ENCODE measurements around the gene HRNR. TPM values are rescaled to one million over a fixed set of nuclear protein-coding genes. Genes with fewer than 3 reads are reported as not detected.
A peak's percentile ranks its signal among the peaks of the same experiment; 100 is the strongest.

Gene HRNR
- total RNA-seq, 1 donor from 2014 or later = not detected

DNA sequence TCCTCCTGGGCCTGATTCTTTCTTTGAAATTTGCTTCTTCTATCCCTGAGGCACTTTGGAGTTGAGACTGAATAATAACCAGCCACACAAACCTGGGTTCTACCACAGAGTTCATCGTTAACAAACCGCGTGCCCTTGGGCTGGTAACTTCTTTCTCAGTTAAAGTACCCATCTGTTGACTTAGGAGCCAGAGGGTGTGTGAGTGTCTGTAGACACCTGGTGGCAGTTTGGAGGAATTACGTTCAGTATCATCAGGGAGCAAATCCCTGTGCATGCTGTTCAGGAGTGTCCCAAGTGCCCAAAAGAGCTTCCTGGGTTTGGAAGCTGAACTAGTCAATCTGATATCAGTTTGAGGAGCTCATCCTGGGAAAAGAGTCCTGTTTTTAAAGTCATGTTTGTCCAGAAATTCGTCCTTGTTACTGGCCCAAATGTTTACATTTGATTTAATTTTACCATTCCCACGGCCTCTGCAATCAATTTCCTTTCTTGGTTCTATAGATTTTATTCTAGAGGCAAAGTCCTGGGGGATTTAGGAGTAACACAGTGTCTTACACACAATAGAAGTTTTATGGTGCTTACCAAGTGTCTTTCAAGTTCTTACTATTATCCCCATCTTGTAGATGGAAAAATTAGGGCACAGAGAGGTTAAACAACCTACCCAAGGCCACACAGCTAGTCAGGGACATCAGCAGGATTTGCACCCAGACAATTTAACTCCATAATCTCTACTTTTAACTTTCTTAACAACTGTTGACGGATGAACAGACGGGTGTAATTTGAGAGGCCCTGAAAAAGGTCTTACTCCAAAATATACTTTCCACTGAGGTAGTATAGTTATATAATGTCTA, 38.2 kb downstream of the HRNR start:
- no peak overlapping the region for H3K27ac ChIP-seq
- H3K27me3 ChIP-seq = no peaks in the 10 kb centered on the region
- TF ChIP-seq, protein P1, sequence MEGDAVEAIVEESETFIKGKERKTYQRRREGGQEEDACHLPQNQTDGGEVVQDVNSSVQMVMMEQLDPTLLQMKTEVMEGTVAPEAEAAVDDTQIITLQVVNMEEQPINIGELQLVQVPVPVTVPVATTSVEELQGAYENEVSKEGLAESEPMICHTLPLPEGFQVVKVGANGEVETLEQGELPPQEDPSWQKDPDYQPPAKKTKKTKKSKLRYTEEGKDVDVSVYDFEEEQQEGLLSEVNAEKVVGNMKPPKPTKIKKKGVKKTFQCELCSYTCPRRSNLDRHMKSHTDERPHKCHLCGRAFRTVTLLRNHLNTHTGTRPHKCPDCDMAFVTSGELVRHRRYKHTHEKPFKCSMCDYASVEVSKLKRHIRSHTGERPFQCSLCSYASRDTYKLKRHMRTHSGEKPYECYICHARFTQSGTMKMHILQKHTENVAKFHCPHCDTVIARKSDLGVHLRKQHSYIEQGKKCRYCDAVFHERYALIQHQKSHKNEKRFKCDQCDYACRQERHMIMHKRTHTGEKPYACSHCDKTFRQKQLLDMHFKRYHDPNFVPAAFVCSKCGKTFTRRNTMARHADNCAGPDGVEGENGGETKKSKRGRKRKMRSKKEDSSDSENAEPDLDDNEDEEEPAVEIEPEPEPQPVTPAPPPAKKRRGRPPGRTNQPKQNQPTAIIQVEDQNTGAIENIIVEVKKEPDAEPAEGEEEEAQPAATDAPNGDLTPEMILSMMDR (IDR thresholded peaks at IDR 0.05) = peak; percentile 68 to 76 (median 74)
- intact Hi-C loops (cut with DNase I) = loop anchor here (1.0 to 5.0 kb wide), 3 partner anchors 43 to 257 kb away; no protein-coding TSS in a partner anchor
- H3K9me3 ChIP-seq = no peaks in the 10 kb centered on the region
- peak in 1 of 2 donors; percentile 65 for DNase-seq (ENCODE audit: low spot score in 2 of 2)
- H3K4me3 ChIP-seq = no peak overlapping the region
- H3K36me3 ChIP-seq = no peaks in the 10 kb centered on the region
- H3K4me1 ChIP-seq = no peaks in the 10 kb centered on the region

DNA sequence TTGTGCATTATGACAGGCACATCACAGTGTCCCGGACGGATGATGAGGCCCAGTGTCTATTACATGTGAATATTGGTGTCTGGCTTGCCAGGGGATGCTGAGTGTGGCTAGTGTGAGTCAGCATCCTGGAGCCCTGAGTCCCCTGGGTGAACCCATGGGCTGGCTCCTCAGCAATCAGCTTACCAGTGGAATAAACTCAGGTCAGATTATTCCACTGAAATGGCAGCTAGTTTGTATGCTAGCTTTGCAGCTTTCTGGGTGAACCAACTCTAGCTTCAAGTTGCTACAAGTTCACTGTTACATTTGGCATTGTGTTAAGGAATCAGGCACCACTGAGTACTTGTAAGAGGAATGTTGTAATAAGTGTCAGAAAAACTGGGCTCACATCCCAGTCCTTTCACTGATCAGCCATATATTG, 41.0 kb downstream of the HRNR start:
- peak in 1 of 2 donors; percentile 66 for DNase-seq (ENCODE audit: low spot score in 2 of 2)
- Histone ChIP-seq H3K27me3 (no peaks in the 10 kb centered on the region), H3K27ac (no peak overlapping the region), H3K36me3 (no peaks in the 10 kb centered on the region), H3K9me3 (no peaks in the 10 kb centered on the region), H3K4me3 (no peak overlapping the region), H3K4me1 (no peaks in the 10 kb centered on the region)
- intact Hi-C loops (cut with DNase I) = no loop called here
- TF ChIP-seq, protein P1 (IDR thresholded peaks at IDR 0.05) = no peak

DNA sequence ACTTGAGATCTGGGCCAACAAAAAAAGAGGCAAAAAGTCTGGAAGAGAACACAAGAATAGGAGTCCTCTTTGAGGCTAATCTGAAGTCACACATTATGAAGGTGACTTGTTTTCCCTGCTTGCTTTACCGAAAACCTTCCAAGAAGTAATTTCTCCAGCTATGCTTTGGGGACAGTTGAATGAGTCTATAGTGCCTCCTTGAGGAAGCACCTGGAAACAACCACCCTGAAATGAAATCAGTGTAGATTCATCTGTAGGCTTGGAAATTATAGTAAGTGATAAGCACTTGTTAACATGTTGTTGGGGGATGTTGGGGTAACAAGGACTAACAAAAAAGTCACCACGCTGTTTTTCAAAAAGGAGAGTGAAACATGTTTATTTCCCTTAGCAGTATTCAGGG, 41.6 kb downstream of the HRNR start:
- H3K36me3 ChIP-seq = no peaks in the 10 kb centered on the region

DNA sequence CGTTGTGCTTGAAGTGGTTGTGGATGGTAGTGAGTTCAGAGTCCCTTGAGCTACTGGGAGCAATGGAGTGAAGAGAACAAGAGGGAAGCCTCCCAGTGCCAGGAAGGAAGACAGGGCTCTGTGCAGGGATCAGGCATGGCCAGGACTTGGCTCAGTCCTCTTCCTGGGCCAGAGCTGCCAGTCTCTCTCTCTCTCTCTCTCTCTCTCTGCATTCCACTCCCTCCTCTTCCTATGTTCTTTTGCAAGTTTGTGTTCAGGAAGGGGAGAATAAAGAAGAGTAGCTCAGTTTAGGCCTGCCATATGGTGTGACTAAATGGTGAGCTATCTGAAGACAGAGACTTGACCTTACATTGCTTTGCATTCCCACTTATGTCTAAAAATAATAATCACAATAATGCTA, 44.4 kb downstream of the HRNR start:
- DNase-seq (ENCODE audit: low spot score in 2 of 2) = no peak
- intact Hi-C loops (cut with DNase I) = no loop called here
- Histone ChIP-seq H3K27me3 (no peaks in the 10 kb centered on the region), H3K9me3 (no peaks in the 10 kb centered on the region), H3K4me3 (no peak overlapping the region), H3K27ac (no peak overlapping the region), H3K4me1 (no peaks in the 10 kb centered on the region), H3K36me3 (no peaks in the 10 kb centered on the region)
- TF ChIP-seq, protein P1 (IDR thresholded peaks at IDR 0.05) = no peak

More for the DNA sequence above, 41.6 kb downstream of the HRNR start:
- Histone ChIP-seq H3K9me3 (no peaks in the 10 kb centered on the region), H3K4me3 (no peak overlapping the region), H3K27ac (no peak overlapping the region), H3K4me1 (no peaks in the 10 kb centered on the region), H3K27me3 (no peaks in the 10 kb centered on the region)
- intact Hi-C loops (cut with DNase I) = no loop called here
- TF ChIP-seq, protein P1 (IDR thresholded peaks at IDR 0.05) = peak in 1 of 3 experiments; percentile 28
- DNase-seq (ENCODE audit: low spot score in 2 of 2) = no peak

DNA sequence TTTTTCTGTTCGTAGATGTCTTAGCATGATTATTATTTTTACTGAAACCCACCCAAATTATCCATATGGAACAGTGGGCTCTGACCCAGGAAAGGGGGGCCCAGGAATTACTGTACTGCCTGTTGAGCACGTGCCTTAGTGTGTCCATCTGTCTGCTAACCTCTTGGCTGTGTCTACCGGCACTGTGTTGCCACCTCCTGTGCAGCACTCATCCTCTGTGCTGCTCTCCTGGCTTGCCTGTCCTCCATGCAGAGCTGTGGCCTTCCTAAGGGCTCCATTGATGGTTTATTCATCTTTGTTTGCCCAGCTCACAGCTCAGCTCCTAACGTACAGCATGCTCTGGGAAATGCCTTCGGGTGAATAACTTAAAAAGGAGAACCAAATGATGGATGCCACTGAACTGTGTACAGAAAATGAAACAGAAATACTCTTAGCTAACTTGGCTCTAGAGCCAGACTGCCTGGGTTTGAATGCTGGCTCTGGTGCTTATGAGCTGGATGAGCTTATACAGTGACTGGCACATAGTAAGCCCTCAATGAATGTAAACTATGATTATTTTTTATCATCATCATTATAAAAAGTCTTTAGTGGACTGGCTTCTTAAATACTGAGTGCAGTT, 53.6 kb downstream of the HRNR start:
- intact Hi-C loops (cut with DNase I) = no loop called here
- Histone ChIP-seq H3K27me3 (no peaks in the 10 kb centered on the region), H3K36me3 (no peaks in the 10 kb centered on the region), H3K27ac (peak overlapping the region in 1 of 2 donors; percentile 5), H3K4me3 (no peak overlapping the region), H3K4me1 (no peaks in the 10 kb centered on the region), H3K9me3 (no peaks in the 10 kb centered on the region)
- no peak for DNase-seq (ENCODE audit: low spot score in 2 of 2)
- TF ChIP-seq, protein P1 (IDR thresholded peaks at IDR 0.05) = no peak

Data from ascending aorta (tissue), 2 donors.